ENCODE measurements around the gene SPEG.

SPEG gene

GRCh38 chr2:219523031-219523671, 88.5 kb downstream of the SPEG start:
- TF ChIP-seq, protein P1, sequence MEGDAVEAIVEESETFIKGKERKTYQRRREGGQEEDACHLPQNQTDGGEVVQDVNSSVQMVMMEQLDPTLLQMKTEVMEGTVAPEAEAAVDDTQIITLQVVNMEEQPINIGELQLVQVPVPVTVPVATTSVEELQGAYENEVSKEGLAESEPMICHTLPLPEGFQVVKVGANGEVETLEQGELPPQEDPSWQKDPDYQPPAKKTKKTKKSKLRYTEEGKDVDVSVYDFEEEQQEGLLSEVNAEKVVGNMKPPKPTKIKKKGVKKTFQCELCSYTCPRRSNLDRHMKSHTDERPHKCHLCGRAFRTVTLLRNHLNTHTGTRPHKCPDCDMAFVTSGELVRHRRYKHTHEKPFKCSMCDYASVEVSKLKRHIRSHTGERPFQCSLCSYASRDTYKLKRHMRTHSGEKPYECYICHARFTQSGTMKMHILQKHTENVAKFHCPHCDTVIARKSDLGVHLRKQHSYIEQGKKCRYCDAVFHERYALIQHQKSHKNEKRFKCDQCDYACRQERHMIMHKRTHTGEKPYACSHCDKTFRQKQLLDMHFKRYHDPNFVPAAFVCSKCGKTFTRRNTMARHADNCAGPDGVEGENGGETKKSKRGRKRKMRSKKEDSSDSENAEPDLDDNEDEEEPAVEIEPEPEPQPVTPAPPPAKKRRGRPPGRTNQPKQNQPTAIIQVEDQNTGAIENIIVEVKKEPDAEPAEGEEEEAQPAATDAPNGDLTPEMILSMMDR (IDR thresholded peaks at IDR 0.05; ENCODE audit: low read depth, low read length, poor library complexity, severe bottlenecking), result peak; percentile 12
- no peak for TF ChIP-seq EZH2phosphoT487 (IDR thresholded peaks at IDR 0.05; ENCODE audit: borderline replicate concordance, low read length)
- H3K4me1 ChIP-seq (ENCODE audit: control insufficient read depth, low read length), result no peaks in the 10 kb centered on the region
- H3K79me2 ChIP-seq (ENCODE audit: control insufficient read depth, low read length), result no peaks in the 10 kb centered on the region
- H3F3A ChIP-seq (ENCODE audit: control insufficient read depth, insufficient read depth), result no peaks in the 10 kb centered on the region
- H3K27me3 ChIP-seq (ENCODE audit: control insufficient read depth, low read length), result peaks cover 75% of the 10 kb centered on the region
- no peak overlapping the region for H3K27ac ChIP-seq (ENCODE audit: low read depth, low read length)
- H4K20me1 ChIP-seq (ENCODE audit: control insufficient read depth, insufficient read depth, low read depth, low read length), result no peaks in the 10 kb centered on the region
- H3K4me2 ChIP-seq (ENCODE audit: low read length), result no peak overlapping the region
- no peaks in the 10 kb centered on the region for H3K36me3 ChIP-seq (ENCODE audit: control insufficient read depth, low read length)
- H3K4me3 ChIP-seq (ENCODE audit: low read length), result no peak overlapping the region
- no peaks in the 10 kb centered on the region for H3K9me2 ChIP-seq (replicated peaks; ENCODE audit: control insufficient read depth, low read length)
- no peaks in the 10 kb centered on the region for H3K9me3 ChIP-seq (ENCODE audit: control insufficient read depth, insufficient read depth, low read length)

- H3K9me2 ChIP-seq (replicated peaks; ENCODE audit: control insufficient read depth, low read length), result no peaks in the 10 kb centered on the region
- no peak overlapping the region for H3K27ac ChIP-seq (ENCODE audit: low read depth, low read length)
- H3K4me1 ChIP-seq (ENCODE audit: control insufficient read depth, low read length), result no peaks in the 10 kb centered on the region
- TF ChIP-seq EZH2phosphoT487 (IDR thresholded peaks at IDR 0.05; ENCODE audit: borderline replicate concordance, low read length), result no peak
- TF ChIP-seq, protein P1 (IDR thresholded peaks at IDR 0.05; ENCODE audit: low read depth, low read length, poor library complexity, severe bottlenecking), result no peak
- peaks cover 88% of the 10 kb centered on the region for H3K27me3 ChIP-seq (ENCODE audit: control insufficient read depth, low read length)
- H3K36me3 ChIP-seq (ENCODE audit: control insufficient read depth, low read length), result no peaks in the 10 kb centered on the region
- no peak overlapping the region for H3K4me3 ChIP-seq (ENCODE audit: low read length)
- H3K4me2 ChIP-seq (ENCODE audit: low read length), result no peak overlapping the region
- H3K9me3 ChIP-seq (ENCODE audit: control insufficient read depth, insufficient read depth, low read length), result no peaks in the 10 kb centered on the region
- no peaks in the 10 kb centered on the region for H3K79me2 ChIP-seq (ENCODE audit: control insufficient read depth, low read length)
- no peaks in the 10 kb centered on the region for H3F3A ChIP-seq (ENCODE audit: control insufficient read depth, insufficient read depth)
- 0 out of 2 replicates have a peak, but pooled peaks cover 3% of the 10 kb centered on the region for H4K20me1 ChIP-seq (ENCODE audit: control insufficient read depth, insufficient read depth, low read depth, low read length)
These were observed 90.2 kb downstream of the SPEG start for GRCh38 chr2:219524817-219525216.

DNA sequence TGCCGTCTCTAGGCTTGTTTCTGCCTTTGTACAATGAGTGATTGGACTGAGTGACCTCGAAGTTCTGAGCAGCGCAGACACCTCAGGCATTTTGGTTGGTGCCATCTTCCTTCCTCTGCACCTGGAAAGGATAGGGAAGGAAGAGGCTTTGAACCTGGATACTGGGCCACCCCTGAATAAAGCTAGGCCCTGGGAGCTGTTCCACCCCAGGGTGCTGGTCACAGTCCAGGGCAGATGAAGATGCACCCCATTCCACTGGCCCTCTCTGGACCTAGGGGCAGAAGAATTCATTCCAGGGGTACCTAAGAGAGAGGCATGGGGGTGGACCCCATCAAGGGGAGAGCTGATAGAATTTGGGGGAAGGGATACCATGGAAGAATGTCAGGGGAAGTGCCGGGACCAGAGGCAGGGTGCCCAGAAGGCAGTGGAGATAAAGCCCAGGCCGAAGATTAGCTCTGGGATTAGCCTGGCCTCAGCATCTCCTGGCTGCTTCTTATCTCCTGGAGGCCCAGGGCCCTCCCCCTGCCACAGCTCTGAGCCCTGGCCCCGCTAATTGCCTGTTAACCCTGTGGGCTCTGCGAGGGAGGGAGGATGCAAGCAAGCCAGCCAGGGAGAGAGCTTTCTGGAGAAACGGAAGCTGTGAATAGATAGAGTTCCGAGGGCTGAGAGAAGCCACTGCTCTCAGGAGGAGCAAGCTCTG, 91.0 kb downstream of the SPEG start:
- Histone ChIP-seq H3K27ac (ENCODE audit: low read depth, low read length) (no peak overlapping the region), H3K9me3 (ENCODE audit: control insufficient read depth, insufficient read depth, low read length) (no peaks in the 10 kb centered on the region)

More for the DNA sequence above, 91.0 kb downstream of the SPEG start:
- Histone ChIP-seq H3K79me2 (ENCODE audit: control insufficient read depth, low read length) (no peaks in the 10 kb centered on the region), H3K36me3 (ENCODE audit: control insufficient read depth, low read length) (no peaks in the 10 kb centered on the region), H3K4me2 (ENCODE audit: low read length) (no peak overlapping the region), H3K4me1 (ENCODE audit: control insufficient read depth, low read length) (no peaks in the 10 kb centered on the region), H4K20me1 (ENCODE audit: control insufficient read depth, insufficient read depth, low read depth, low read length) (0 out of 2 replicates have a peak, but pooled peaks cover 4% of the 10 kb centered on the region), H3K27me3 (ENCODE audit: control insufficient read depth, low read length) (peaks cover 88% of the 10 kb centered on the region), H3K9me2 (replicated peaks; ENCODE audit: control insufficient read depth, low read length) (no peaks in the 10 kb centered on the region), H3K4me3 (ENCODE audit: low read length) (no peak overlapping the region), H3F3A (ENCODE audit: control insufficient read depth, insufficient read depth) (no peaks in the 10 kb centered on the region)
- no peak for TF ChIP-seq EZH2phosphoT487 (IDR thresholded peaks at IDR 0.05; ENCODE audit: borderline replicate concordance, low read length)
- TF ChIP-seq, protein P1 (IDR thresholded peaks at IDR 0.05; ENCODE audit: low read depth, low read length, poor library complexity, severe bottlenecking), result no peak

Data from DOHH2 (cell line).